Endodermal cell (in vitro differentiated cells): ENCODE data around the gene SAMHD1. TPM values are rescaled to one million over a fixed set of nuclear protein-coding genes. Genes with fewer than 3 reads are reported as not detected.
"Not testable (repeated sequence)": the region's sequence is repeated elsewhere in the genome, so short reads cannot be mapped to it uniquely, and the experiment has no call there.

Experiments
- DNase-seq: peaks from one replicate; pipeline ENCODE4 v3.0.0-alpha.2; 2017
- H3K27ac ChIP-seq: 2 replicates; pipeline ENCODE4 v1.5.1; 2013; ENCODE audit warnings: mild to moderate bottlenecking, low read depth, low read length, moderate library complexity
- H3K27me3 ChIP-seq: 2 replicates; pipeline ENCODE4 v1.6.1; 2013; ENCODE audit warnings: mild to moderate bottlenecking, low read length, moderate library complexity; ENCODE audit not compliant: insufficient read depth, control insufficient read depth, poor library complexity, severe bottlenecking
- H3K36me3 ChIP-seq: 2 replicates; pipeline ENCODE4 v1.7.0; 2013; ENCODE audit warnings: mild to moderate bottlenecking, low read length, moderate library complexity; ENCODE audit not compliant: control insufficient read depth, insufficient read depth
- H3K4me1 ChIP-seq: one replicate; pipeline ENCODE4 v1.7.0; 2013; ENCODE audit warnings: low read length; ENCODE audit not compliant: control insufficient read depth, insufficient read depth
- H3K4me3 ChIP-seq: 2 replicates; pipeline ENCODE4 v1.5.1; 2013; ENCODE audit warnings: mild to moderate bottlenecking, low read length, moderate library complexity
- H3K9ac ChIP-seq: 2 replicates; pipeline ENCODE4 v1.6.1; 2013; ENCODE audit warnings: mild to moderate bottlenecking, low read length, moderate library complexity; ENCODE audit not compliant: poor library complexity, severe bottlenecking; ENCODE audit errors: extremely low read depth
- H3K9me3 ChIP-seq: 2 replicates; pipeline ENCODE4 v1.6.1; 2013; ENCODE audit warnings: mild to moderate bottlenecking, low read length, moderate library complexity; ENCODE audit not compliant: control insufficient read depth
- H3K27ac Mint-ChIP-seq: 2 replicates; pipeline ENCODE4 v1.8.0; 2020; ENCODE audit warnings: mixed read lengths
- H3K27me3 Mint-ChIP-seq: 2 replicates; pipeline ENCODE4 v1.8.0; 2021; ENCODE audit warnings: mild to moderate bottlenecking, mixed read lengths; ENCODE audit not compliant: insufficient read depth
- H3K36me3 Mint-ChIP-seq: 2 replicates; pipeline ENCODE4 v1.8.0; 2020; ENCODE audit warnings: low read depth, mixed read lengths
- H3K4me1 Mint-ChIP-seq: 2 replicates; pipeline ENCODE4 v1.8.0; 2020; ENCODE audit warnings: mixed read lengths
- H3K4me3 Mint-ChIP-seq: 2 replicates; pipeline ENCODE4 v1.8.0; 2020; ENCODE audit warnings: mild to moderate bottlenecking, moderate library complexity, mixed read lengths
- H3K9me3 Mint-ChIP-seq: 2 replicates; pipeline ENCODE4 v1.8.0; 2020; ENCODE audit warnings: mild to moderate bottlenecking, mixed read lengths
- CTCF ChIP-seq: fragments of 200-600 bp; sonication (generic); conservative IDR thresholded peaks from 2 replicates; pipeline ENCODE4 v1.5.0; 2021; ENCODE audit warnings: antibody characterized with exemption, mild to moderate bottlenecking
- WGBS, 2 experiments: methylation state at CpG; one replicate each; pipeline versions ENCODE4 v1.1.5 to v1.1.7; 2013; ENCODE audit warnings: missing lambda C conversion rate in 2 of 2, mixed read lengths in 1 of 2; ENCODE audit not compliant: insufficient coverage in 1 of 2, insufficient read length in 1 of 2; 5-methylcytosine and 5-hydroxymethylcytosine counted together
- total RNA-seq, 2 donors: library from RNA; stranded (reverse); fragmentation: NEBNext Ultra II Directional in 1 of 2; extraction: Animal tissue kit (Norgen Biotek cat#: 25700) in 1 of 2; gene quantifications; 2 replicates in 1 of 2; 3 replicates in 1 of 2; pipeline ENCODE4 v1.2.1, GENCODE V29; 2021

SAMHD1 gene
- total RNA-seq, 2 donors from 2014 or later = 3.7 to 4.9 TPM

- H3K27ac ChIP-seq = no peak overlapping the region
- TF ChIP-seq CTCF = no peak
- H3K9me3 ChIP-seq = no peaks in the 10 kb centered on the region
- H3K27me3 ChIP-seq = peaks cover 18% of the 10 kb centered on the region
- no peaks in the 10 kb centered on the region for H3K36me3 Mint-ChIP-seq
- H3K4me3 ChIP-seq = no peak overlapping the region
- H3K27me3 Mint-ChIP-seq = peaks cover 8% of the 10 kb centered on the region
- H3K27ac Mint-ChIP-seq = no peak overlapping the region
- H3K9me3 Mint-ChIP-seq = no peaks in the 10 kb centered on the region
- H3K4me1 ChIP-seq = no peaks in the 10 kb centered on the region
- H3K36me3 ChIP-seq = no peaks in the 10 kb centered on the region
- peaks cover 10% of the 10 kb centered on the region for H3K4me1 Mint-ChIP-seq
- no peak for DNase-seq
- no peak overlapping the region for H3K4me3 Mint-ChIP-seq
- H3K9ac ChIP-seq = no peak overlapping the region
Measured at GRCh38 chr20:36937402-36937770, 14.1 kb downstream of the SAMHD1 start.

GRCh38 chr20:36936761-36937401 lies 14.6 kb downstream of the SAMHD1 start:
- not testable (repeated sequence) for H3K9ac ChIP-seq, H3K9me3 Mint-ChIP-seq, H3K4me1 Mint-ChIP-seq, H3K4me3 Mint-ChIP-seq, H3K36me3 ChIP-seq, H3K36me3 Mint-ChIP-seq, H3K9me3 ChIP-seq, H3K4me1 ChIP-seq, H3K27me3 Mint-ChIP-seq, H3K27ac ChIP-seq, H3K4me3 ChIP-seq, DNase-seq, H3K27ac Mint-ChIP-seq
- 95 to 100% methylated on average over 2 to 9 of the region's 9 CpGs for WGBS, 2 experiments
- H3K27me3 ChIP-seq = peaks cover 15% of the 10 kb centered on the region

- DNase-seq = no peak
- H3K9ac ChIP-seq = no peak overlapping the region
- Mint-ChIP-seq H3K36me3 (no peaks in the 10 kb centered on the region), H3K9me3 (no peaks in the 10 kb centered on the region), H3K27ac (no peak overlapping the region), H3K27me3 (peaks cover 4% of the 10 kb centered on the region), H3K4me3 (no peak overlapping the region), H3K4me1 (peaks cover 6% of the 10 kb centered on the region)
- TF ChIP-seq CTCF = no peak
- no peaks in the 10 kb centered on the region for H3K36me3 ChIP-seq
- WGBS, 2 experiments = 94 to 98% methylated on average over 8 of the region's 8 CpGs
- H3K27me3 ChIP-seq = peaks cover 10% of the 10 kb centered on the region
- H3K4me1 ChIP-seq = no peaks in the 10 kb centered on the region
- H3K27ac ChIP-seq = no peak overlapping the region
- H3K9me3 ChIP-seq = no peaks in the 10 kb centered on the region
- H3K4me3 ChIP-seq = no peak overlapping the region
Measured at GRCh38 chr20:36936341-36936740, 15.2 kb downstream of the SAMHD1 start.

GRCh38 chr20:36933571-36933970 lies 17.9 kb downstream of the SAMHD1 start:
- not testable (repeated sequence) for DNase-seq, H3K4me3 ChIP-seq, H3K27me3 ChIP-seq, H3K9ac ChIP-seq, H3K27ac Mint-ChIP-seq, H3K36me3 ChIP-seq, H3K9me3 Mint-ChIP-seq, H3K27me3 Mint-ChIP-seq, H3K9me3 ChIP-seq, H3K4me3 Mint-ChIP-seq, H3K27ac ChIP-seq, H3K36me3 Mint-ChIP-seq, H3K4me1 Mint-ChIP-seq, H3K4me1 ChIP-seq
- WGBS, 2 experiments = 89 to 96% methylated on average over 8 to 16 of the region's 16 CpGs
